ENCODE results near the gene GHRH.

- TF ChIP-seq CTCF (IDR thresholded peaks at IDR 0.05; ENCODE audit: low read depth, low read length, missing input control) (no peak), YY1 (IDR thresholded peaks at IDR 0.05) (no peak), RXRA (IDR thresholded peaks at IDR 0.05) (no peak), SP1 (IDR thresholded peaks at IDR 0.05) (no peak), ZBTB33 (IDR thresholded peaks at IDR 0.05) (no peak), RAD21 (IDR thresholded peaks at IDR 0.05) (no peak), TAF1 (conservative IDR thresholded peaks at IDR 0.05) (no peak), FOXA1 (IDR thresholded peaks at IDR 0.05) (no peak), REST (IDR thresholded peaks at IDR 0.05) (no peak)
Measured at GRCh38 chr20:37291724-37292126, 30.1 kb upstream of the GHRH start.

Measured in liver (tissue), 3 donors.